ENCODE results near the gene B3GALT6.

The B3GALT6 gene

GRCh38 chr1:1231400-1232207 lies 433 bp upstream of the B3GALT6 start, which contains the start of gene SDF4:
TSS of gene SDF4 (minus strand) at chr1:1232001. CDS start at chr1:1228772, 3,229 bp downstream.
- peak; percentile 91 to 94 for DNase-seq (ENCODE audit: low read depth in 2 of 2)

GRCh38 chr1:1232796-1233566 lies 944 bp downstream of the B3GALT6 start:
- no peak for DNase-seq (ENCODE audit: low read depth in 2 of 2)

- DNase-seq (ENCODE audit: low read depth in 2 of 2): no peak
These were observed 1.5 kb downstream of the B3GALT6 start for GRCh38 chr1:1233567-1233892.

GRCh38 chr1:1234180-1234808 lies 2.3 kb downstream of the B3GALT6 start:
- no peak for DNase-seq (ENCODE audit: low read depth in 2 of 2)

- DNase-seq (ENCODE audit: low read depth in 2 of 2): no peak
These were observed 3.1 kb downstream of the B3GALT6 start for GRCh38 chr1:1235016-1235744.

- DNase-seq (ENCODE audit: low read depth in 2 of 2): no peak
These were observed 4.2 kb downstream of the B3GALT6 start for GRCh38 chr1:1236176-1236763.

GRCh38 chr1:1236945-1237873 lies 5.2 kb downstream of the B3GALT6 start:
- no peak for DNase-seq (ENCODE audit: low read depth in 2 of 2)

GRCh38 chr1:1237874-1238701 lies 6.1 kb downstream of the B3GALT6 start:
- no peak for DNase-seq (ENCODE audit: low read depth in 2 of 2)

- DNase-seq (ENCODE audit: low read depth in 2 of 2): no peak
These were observed 6.7 kb downstream of the B3GALT6 start for GRCh38 chr1:1238702-1239178.

GRCh38 chr1:1239227-1239613 lies 7.2 kb downstream of the B3GALT6 start:
- DNase-seq (ENCODE audit: low read depth in 2 of 2): no peak

- no peak for DNase-seq (ENCODE audit: low read depth in 2 of 2)
These were observed 7.7 kb downstream of the B3GALT6 start for GRCh38 chr1:1239614-1240347.

GRCh38 chr1:1240348-1240732 lies 8.3 kb downstream of the B3GALT6 start:
- no peak for DNase-seq (ENCODE audit: low read depth in 2 of 2)

GRCh38 chr1:1240822-1241587 lies 9.0 kb downstream of the B3GALT6 start:
- no peak for DNase-seq (ENCODE audit: low read depth in 2 of 2)

GRCh38 chr1:1241588-1242219 lies 9.7 kb downstream of the B3GALT6 start:
- DNase-seq (ENCODE audit: low read depth in 2 of 2): no peak

- DNase-seq (ENCODE audit: low read depth in 2 of 2): no peak
These were observed 10.6 kb downstream of the B3GALT6 start for GRCh38 chr1:1242461-1243265.

GRCh38 chr1:1243266-1243660 lies 11.2 kb downstream of the B3GALT6 start:
- no peak for DNase-seq (ENCODE audit: low read depth in 2 of 2)

- no peak for DNase-seq (ENCODE audit: low read depth in 2 of 2)
These were observed 11.8 kb downstream of the B3GALT6 start for GRCh38 chr1:1243807-1244191.

Measured in stimulated activated CD8-positive, alpha-beta memory T cell treated with anti-CD3 and anti-CD28 coated beads, Interleukin-7, amount 100 ng/mL, for 1 hour (primary cell).